ENCODE results near the gene IFT57. TPM values are rescaled to one million over a fixed set of nuclear protein-coding genes. Genes with fewer than 3 reads are reported as not detected.
A peak's percentile ranks its signal among the peaks of the same experiment; 100 is the strongest.

IFT57 gene
- total RNA-seq, 1 donor from 2014 or later, result 17.6 TPM

DNA sequence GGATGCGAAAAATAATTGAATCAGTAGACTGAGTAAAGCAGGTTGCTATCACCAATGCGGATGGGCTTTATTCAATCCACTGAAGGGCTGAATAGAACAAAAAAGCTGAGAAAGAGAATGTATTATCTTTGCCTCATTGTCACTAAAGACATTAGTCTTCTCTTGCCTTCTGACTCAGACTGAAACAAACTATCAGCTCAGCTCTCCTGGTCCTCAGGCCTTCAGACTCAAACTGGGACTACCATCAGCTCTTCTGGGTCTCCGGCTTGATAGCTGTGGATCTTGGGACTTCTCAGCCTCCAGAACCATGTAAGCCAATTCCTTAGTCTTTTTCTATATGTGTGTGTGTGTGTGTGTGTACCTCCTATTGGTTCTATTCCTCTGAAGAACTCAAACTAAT is 12.6 kb downstream of the IFT57 start:
- TF ChIP-seq, protein P1, sequence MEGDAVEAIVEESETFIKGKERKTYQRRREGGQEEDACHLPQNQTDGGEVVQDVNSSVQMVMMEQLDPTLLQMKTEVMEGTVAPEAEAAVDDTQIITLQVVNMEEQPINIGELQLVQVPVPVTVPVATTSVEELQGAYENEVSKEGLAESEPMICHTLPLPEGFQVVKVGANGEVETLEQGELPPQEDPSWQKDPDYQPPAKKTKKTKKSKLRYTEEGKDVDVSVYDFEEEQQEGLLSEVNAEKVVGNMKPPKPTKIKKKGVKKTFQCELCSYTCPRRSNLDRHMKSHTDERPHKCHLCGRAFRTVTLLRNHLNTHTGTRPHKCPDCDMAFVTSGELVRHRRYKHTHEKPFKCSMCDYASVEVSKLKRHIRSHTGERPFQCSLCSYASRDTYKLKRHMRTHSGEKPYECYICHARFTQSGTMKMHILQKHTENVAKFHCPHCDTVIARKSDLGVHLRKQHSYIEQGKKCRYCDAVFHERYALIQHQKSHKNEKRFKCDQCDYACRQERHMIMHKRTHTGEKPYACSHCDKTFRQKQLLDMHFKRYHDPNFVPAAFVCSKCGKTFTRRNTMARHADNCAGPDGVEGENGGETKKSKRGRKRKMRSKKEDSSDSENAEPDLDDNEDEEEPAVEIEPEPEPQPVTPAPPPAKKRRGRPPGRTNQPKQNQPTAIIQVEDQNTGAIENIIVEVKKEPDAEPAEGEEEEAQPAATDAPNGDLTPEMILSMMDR (IDR thresholded peaks at IDR 0.05; ENCODE audit: insufficient read depth, low read length, severe bottlenecking), result no peak

DNA sequence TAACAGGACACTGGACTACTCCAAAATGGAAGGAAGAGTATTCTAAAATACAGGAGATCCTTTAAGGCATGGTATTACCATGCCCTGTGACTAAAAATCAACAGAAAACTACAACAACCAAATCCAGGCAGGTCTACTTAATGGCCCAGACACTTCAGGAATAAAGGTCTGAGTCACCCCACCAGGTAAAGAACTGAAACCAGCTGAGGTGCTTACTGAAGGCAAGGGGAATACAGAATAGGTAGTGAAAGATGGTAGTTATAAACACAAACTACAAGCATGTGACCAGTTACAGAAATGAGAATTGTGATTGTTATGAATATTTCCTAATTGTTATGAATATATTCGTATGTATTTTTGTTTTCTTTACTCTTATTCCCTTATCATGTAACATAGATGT is 13.4 kb downstream of the IFT57 start:
- H3K36me3 ChIP-seq (ENCODE audit: control insufficient read depth, insufficient read depth, low read length), result no peaks in the 10 kb centered on the region
- H3K4me3 ChIP-seq (ENCODE audit: low read depth, low read length), result no peak overlapping the region
- H3K27me3 ChIP-seq (ENCODE audit: control insufficient read depth, insufficient read depth, low read length), result no peaks in the 10 kb centered on the region
- TF ChIP-seq, protein P1 (IDR thresholded peaks at IDR 0.05; ENCODE audit: insufficient read depth, low read length, severe bottlenecking), result no peak
- FAIRE-seq (no peak), DNase-seq (ENCODE audit: low read depth) (peak; percentile 58)

More for the DNA sequence above, 12.6 kb downstream of the IFT57 start:
- no peak for FAIRE-seq
- Histone ChIP-seq H3K36me3 (ENCODE audit: control insufficient read depth, insufficient read depth, low read length) (no peaks in the 10 kb centered on the region), H3K4me3 (ENCODE audit: low read depth, low read length) (no peak overlapping the region), H3K27me3 (ENCODE audit: control insufficient read depth, insufficient read depth, low read length) (no peaks in the 10 kb centered on the region)
- no peak for DNase-seq (ENCODE audit: low read depth)

DNA sequence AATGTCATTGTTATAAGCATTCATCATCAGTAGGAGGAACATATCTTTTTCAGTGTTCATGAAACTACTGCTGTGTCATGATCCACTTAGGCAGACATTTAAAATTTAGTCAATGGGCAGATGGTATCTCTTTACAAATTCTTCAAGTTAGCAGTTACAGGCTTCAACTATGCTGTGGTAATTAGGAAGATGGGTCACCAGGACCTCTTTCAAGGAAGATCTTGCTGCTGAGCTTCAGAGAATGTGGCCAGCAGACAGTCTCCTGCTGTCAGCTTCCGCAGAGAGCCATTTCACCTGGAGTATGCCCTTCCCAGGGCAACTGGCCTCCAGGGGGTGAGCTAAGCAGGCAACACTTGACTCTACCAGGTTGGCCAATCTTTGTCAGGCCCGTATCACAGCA is 19.4 kb downstream of the IFT57 start:
- DNase-seq (ENCODE audit: low read depth) (no peak), FAIRE-seq (peak; percentile 86)
- no peaks in the 10 kb centered on the region for H3K27me3 ChIP-seq (ENCODE audit: control insufficient read depth, insufficient read depth, low read length)
- no peak overlapping the region for H3K4me3 ChIP-seq (ENCODE audit: low read depth, low read length)
- no peaks in the 10 kb centered on the region for H3K36me3 ChIP-seq (ENCODE audit: control insufficient read depth, insufficient read depth, low read length)
- TF ChIP-seq, protein P1 (IDR thresholded peaks at IDR 0.05; ENCODE audit: insufficient read depth, low read length, severe bottlenecking), result no peak

DNA sequence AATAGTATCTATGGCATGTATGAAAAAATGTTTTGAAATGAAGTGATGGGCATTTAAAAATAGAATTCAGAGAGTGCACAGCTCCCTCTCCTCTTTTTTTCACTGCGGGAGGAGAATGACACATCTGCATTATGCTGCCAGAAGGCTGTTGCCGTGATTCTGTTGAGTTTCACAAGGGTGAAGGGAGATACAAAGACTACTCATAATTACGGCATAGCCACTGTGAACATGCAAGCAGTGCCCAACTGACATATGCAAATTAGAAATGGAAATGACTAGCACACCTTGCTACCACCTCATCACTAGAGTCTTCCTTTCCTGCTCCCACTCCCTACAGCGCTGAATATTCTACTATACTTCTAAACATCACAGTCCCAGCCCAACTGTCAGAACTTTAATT is 20.1 kb downstream of the IFT57 start:
- no peak for FAIRE-seq
- DNase-seq (ENCODE audit: low read depth), result no peak
- Histone ChIP-seq H3K4me3 (ENCODE audit: low read depth, low read length) (no peak overlapping the region), H3K36me3 (ENCODE audit: control insufficient read depth, insufficient read depth, low read length) (no peaks in the 10 kb centered on the region), H3K27me3 (ENCODE audit: control insufficient read depth, insufficient read depth, low read length) (no peaks in the 10 kb centered on the region)
- TF ChIP-seq, protein P1 (IDR thresholded peaks at IDR 0.05; ENCODE audit: insufficient read depth, low read length, severe bottlenecking), result no peak

DNA sequence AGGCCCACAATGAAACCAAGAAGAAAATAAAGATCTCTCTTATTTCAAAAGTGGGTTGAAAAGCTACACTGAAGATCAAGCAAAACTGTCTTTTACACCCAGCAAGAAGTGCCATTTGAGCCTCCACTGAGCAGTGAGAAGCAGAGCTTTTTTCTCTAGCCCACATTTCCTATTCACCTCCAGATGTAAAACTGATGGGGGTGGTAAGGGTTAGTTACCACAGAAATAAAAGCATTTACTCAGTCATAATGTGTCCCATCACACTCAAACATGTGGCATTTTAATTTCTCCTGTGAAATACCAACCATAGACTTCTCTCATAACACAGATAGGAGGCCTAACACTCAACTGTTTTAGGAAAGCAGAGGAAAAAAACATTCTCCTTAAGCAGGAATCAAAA is 21.0 kb downstream of the IFT57 start:
- H3K27me3 ChIP-seq (ENCODE audit: control insufficient read depth, insufficient read depth, low read length), result no peaks in the 10 kb centered on the region
- H3K4me3 ChIP-seq (ENCODE audit: low read depth, low read length), result no peak overlapping the region
- DNase-seq (ENCODE audit: low read depth), result no peak
- no peak for FAIRE-seq
- TF ChIP-seq, protein P1 (IDR thresholded peaks at IDR 0.05; ENCODE audit: insufficient read depth, low read length, severe bottlenecking), result no peak
- no peaks in the 10 kb centered on the region for H3K36me3 ChIP-seq (ENCODE audit: control insufficient read depth, insufficient read depth, low read length)

DNA sequence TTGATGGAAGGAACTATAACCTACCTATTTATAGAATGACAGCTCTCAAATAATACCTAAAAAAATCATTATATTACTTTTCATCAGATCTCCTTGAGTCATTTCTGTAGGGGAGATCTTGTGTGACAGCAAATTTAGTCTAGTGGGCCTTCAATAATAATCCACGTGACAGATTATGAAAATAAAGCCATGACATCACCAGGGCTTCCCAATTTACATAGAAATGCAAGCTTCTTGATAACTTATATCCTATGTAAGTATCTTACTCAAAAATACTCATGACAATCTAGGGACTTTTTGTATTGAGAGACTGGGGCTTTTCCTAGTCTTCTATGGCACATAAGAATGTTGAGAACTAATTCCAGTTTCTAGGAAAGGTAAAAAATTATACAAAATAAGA is 21.6 kb downstream of the IFT57 start:
- Histone ChIP-seq H3K4me3 (ENCODE audit: low read depth, low read length) (no peak overlapping the region), H3K27me3 (ENCODE audit: control insufficient read depth, insufficient read depth, low read length) (no peaks in the 10 kb centered on the region), H3K36me3 (ENCODE audit: control insufficient read depth, insufficient read depth, low read length) (no peaks in the 10 kb centered on the region)
- TF ChIP-seq, protein P1 (IDR thresholded peaks at IDR 0.05; ENCODE audit: insufficient read depth, low read length, severe bottlenecking), result no peak
- DNase-seq (ENCODE audit: low read depth) (no peak), FAIRE-seq (no peak)

Measured in bronchial epithelial cell (primary cell).